ENCODE data around the gene SYCE1.

The SYCE1 gene

GRCh38 chr10:133511907-133512528 lies 53.4 kb downstream of the SYCE1 start:
- no peak for DNase-seq (ENCODE audit: low read depth)

- DNase-seq (ENCODE audit: low read depth) = no peak
Measured at GRCh38 chr10:133511408-133511807, 54.0 kb downstream of the SYCE1 start.

- DNase-seq (ENCODE audit: low read depth) = no peak
Measured at GRCh38 chr10:133509700-133510099, 55.7 kb downstream of the SYCE1 start.
